GM10847 (cell line): ENCODE data around the gene CD209.

Experiments
- POLR2A ChIP-seq: IDR thresholded peaks from 2 replicates; pipeline ENCODE4 v1.6.1; 2011; ENCODE audit not compliant: insufficient read length; ENCODE audit errors: extremely low read depth

Gene CD209

GRCh38 chr19:7778081-7778480 is 30.7 kb upstream of the CD209 start:
- no peak for TF ChIP-seq POLR2A

- no peak for TF ChIP-seq POLR2A
These were observed 28.4 kb upstream of the CD209 start for GRCh38 chr19:7775761-7776160.

GRCh38 chr19:7773841-7774240 is 26.5 kb upstream of the CD209 start:
- TF ChIP-seq POLR2A: no peak

- no peak for TF ChIP-seq POLR2A
These were observed 25.5 kb upstream of the CD209 start for GRCh38 chr19:7772752-7773291.

GRCh38 chr19:7771072-7771471 is 23.7 kb upstream of the CD209 start:
- no peak for TF ChIP-seq POLR2A

GRCh38 chr19:7769171-7769570 is 21.8 kb upstream of the CD209 start:
- no peak for TF ChIP-seq POLR2A

GRCh38 chr19:7767487-7767886 is 20.2 kb upstream of the CD209 start:
- no peak for TF ChIP-seq POLR2A

GRCh38 chr19:7766535-7766934 is 19.2 kb upstream of the CD209 start:
- TF ChIP-seq POLR2A: no peak

- TF ChIP-seq POLR2A: no peak
These were observed 16.4 kb upstream of the CD209 start for GRCh38 chr19:7763696-7764095.

GRCh38 chr19:7762719-7763293 is 15.5 kb upstream of the CD209 start, which contains the start of gene CLEC4M:
CLEC4M (plus strand) TSS chr19:7763243; CDS start chr19:7763267, 24 bp downstream.
- no peak for TF ChIP-seq POLR2A

- no peak for TF ChIP-seq POLR2A
These were observed 11.8 kb upstream of the CD209 start for GRCh38 chr19:7759156-7759555.

GRCh38 chr19:7757358-7757757 is 10.0 kb upstream of the CD209 start:
- no peak for TF ChIP-seq POLR2A

- TF ChIP-seq POLR2A: no peak
These were observed 8.9 kb upstream of the CD209 start for GRCh38 chr19:7756258-7756657.

- no peak for TF ChIP-seq POLR2A
These were observed 3.9 kb upstream of the CD209 start for GRCh38 chr19:7751157-7751783.

GRCh38 chr19:7748756-7749155 is 1.4 kb upstream of the CD209 start:
- TF ChIP-seq POLR2A: no peak

- TF ChIP-seq POLR2A: no peak
These were observed 837 bp upstream of the CD209 start for GRCh38 chr19:7748171-7748570.
